Neural progenitor cell (in vitro differentiated cells): Measurements from ENCODE around the gene IPP. TPM values are rescaled to one million over a fixed set of nuclear protein-coding genes. Genes with fewer than 3 reads are reported as not detected.

Experiments used
- DNase-seq: peaks from one replicate; pipeline ENCODE4 v3.0.0-alpha.2; 2016; ENCODE audit warnings: low spot score
- H2AFZ ChIP-seq: fragments of 200-600 bp; sonication (generic); replicated peaks from 2 replicates; pipeline ENCODE4 v1.6.1; 2016; ENCODE audit warnings: antibody characterized with exemption
- H3F3A ChIP-seq: fragments of 200-600 bp; sonication (generic); 2 replicates; pipeline ENCODE4 v1.6.1; 2016; ENCODE audit warnings: antibody characterized with exemption, low read depth
- H3K27ac ChIP-seq: fragments of 200-600 bp; sonication (generic); 2 replicates; pipeline ENCODE4 v1.5.1; 2016; ENCODE audit warnings: mild to moderate bottlenecking
- H3K27me3 ChIP-seq: fragments of 200-600 bp; sonication (generic); 2 replicates; pipeline ENCODE4 v1.6.1; 2016; ENCODE audit warnings: mild to moderate bottlenecking, moderate library complexity
- H3K36me3 ChIP-seq: fragments of 200-600 bp; sonication (generic); 2 replicates; pipeline ENCODE4 v1.5.1; 2016
- H3K4me1 ChIP-seq: fragments of 200-600 bp; sonication (generic); 2 replicates; pipeline ENCODE4 v1.6.1; 2016; ENCODE audit warnings: mixed run types
- H3K4me2 ChIP-seq: fragments of 200-600 bp; sonication (generic); 2 replicates; pipeline ENCODE4 v1.6.1; 2016
- H3K4me3 ChIP-seq: fragments of 200-600 bp; sonication (generic); 2 replicates; pipeline ENCODE4 v1.5.1; 2016
- H3K79me2 ChIP-seq: fragments of 200-600 bp; sonication (generic); 2 replicates; pipeline ENCODE4 v1.6.1; 2016; ENCODE audit warnings: low read depth
- H3K9ac ChIP-seq: fragments of 200-600 bp; sonication (generic); 2 replicates; pipeline ENCODE4 v1.6.1; 2016
- H3K9me3 ChIP-seq: fragments of 200-600 bp; sonication (generic); 2 replicates; pipeline ENCODE4 v1.5.1; 2016; ENCODE audit warnings: low read depth
- H4K20me1 ChIP-seq: fragments of 200-600 bp; sonication (generic); 2 replicates; pipeline ENCODE4 v1.6.1; 2016; ENCODE audit warnings: low read depth
- H3K27ac Mint-ChIP-seq: 3 replicates; pipeline ENCODE4 v1.8.0; 2021; ENCODE audit warnings: mixed read lengths
- H3K27me3 Mint-ChIP-seq: 2 replicates; pipeline ENCODE4 v1.8.0; 2022; ENCODE audit warnings: low read depth, mild to moderate bottlenecking, inconsistent platforms, moderate library complexity, mixed read lengths; ENCODE audit not compliant: insufficient read depth
- H3K36me3 Mint-ChIP-seq: 3 replicates; pipeline ENCODE4 v1.8.0; 2021; ENCODE audit warnings: mixed read lengths
- H3K4me1 Mint-ChIP-seq: 3 replicates; pipeline ENCODE4 v1.8.0; 2021; ENCODE audit warnings: mixed read lengths
- H3K4me3 Mint-ChIP-seq: 3 replicates; pipeline ENCODE4 v1.8.0; 2021; ENCODE audit warnings: mild to moderate bottlenecking, moderate library complexity, mixed read lengths
- H3K9me3 Mint-ChIP-seq: 3 replicates; pipeline ENCODE4 v1.8.0; 2020; ENCODE audit warnings: mixed read lengths
- CTCF ChIP-seq: fragments of 200-600 bp; sonication (generic); IDR thresholded peaks from 2 replicates; pipeline ENCODE4 v1.5.1; 2017; ENCODE audit warnings: antibody characterized with exemption, mild to moderate bottlenecking
- EZH2 ChIP-seq: fragments of 200-600 bp; sonication (generic); IDR thresholded peaks from 2 replicates; pipeline ENCODE4 v1.6.1; 2017; ENCODE audit warnings: antibody characterized with exemption, mild to moderate bottlenecking, moderate library complexity
- EZH2phosphoT487 ChIP-seq: fragments of 200-600 bp; sonication (generic); IDR thresholded peaks from 2 replicates; pipeline ENCODE4 v1.6.1; 2017; ENCODE audit warnings: antibody characterized with exemption
- total RNA-seq: library from RNA; depleted of rRNA; stranded (reverse); fragments of >200 nt; gene quantifications from 2 replicates; pipeline ENCODE4 v1.2.3, GENCODE V29; 2015; ENCODE audit warnings: low replicate concordance

IPP gene
- total RNA-seq, 1 donor from 2014 or later, result 15.0 TPM

GRCh38 chr1:45785583-45785982 lies 35.1 kb upstream of the IPP start:
- Histone ChIP-seq H3K4me3 (no peak overlapping the region), H4K20me1 (no peaks in the 10 kb centered on the region), H3K4me1 (no peaks in the 10 kb centered on the region), H3K36me3 (no peaks in the 10 kb centered on the region), H3K27ac (no peak overlapping the region), H3K9ac (no peak overlapping the region), H3K79me2 (no peaks in the 10 kb centered on the region), H2AFZ (no peak overlapping the region), H3K9me3 (no peaks in the 10 kb centered on the region), H3K27me3 (no peaks in the 10 kb centered on the region), H3F3A (no peaks in the 10 kb centered on the region), H3K4me2 (no peak overlapping the region)
- no peak for TF ChIP-seq EZH2phosphoT487
- TF ChIP-seq CTCF, result no peak
- Mint-ChIP-seq H3K9me3 (no peaks in the 10 kb centered on the region), H3K27ac (no peak overlapping the region), H3K27me3 (peaks cover 5% of the 10 kb centered on the region), H3K36me3 (no peaks in the 10 kb centered on the region), H3K4me1 (no peaks in the 10 kb centered on the region), H3K4me3 (no peak overlapping the region)
- no peak for DNase-seq

GRCh38 chr1:45775794-45776193 lies 25.3 kb upstream of the IPP start:
- H3K27me3 Mint-ChIP-seq, result no peaks in the 10 kb centered on the region
- H3K4me3 Mint-ChIP-seq, result no peak overlapping the region
- H3K9me3 Mint-ChIP-seq, result no peaks in the 10 kb centered on the region
- H3K36me3 ChIP-seq, result no peaks in the 10 kb centered on the region
- H3K27ac Mint-ChIP-seq, result no peak overlapping the region
- no peaks in the 10 kb centered on the region for H3K4me1 ChIP-seq
- no peaks in the 10 kb centered on the region for H3K9me3 ChIP-seq
- H3K27ac ChIP-seq, result no peak overlapping the region
- no peaks in the 10 kb centered on the region for H3K4me1 Mint-ChIP-seq
- H3K27me3 ChIP-seq, result no peaks in the 10 kb centered on the region
- no peak overlapping the region for H3K4me3 ChIP-seq
- no peaks in the 10 kb centered on the region for H3K36me3 Mint-ChIP-seq
- H3K79me2 ChIP-seq, result no peaks in the 10 kb centered on the region
- no peak for DNase-seq
- no peak overlapping the region for H3K9ac ChIP-seq
- no peaks in the 10 kb centered on the region for H4K20me1 ChIP-seq
- TF ChIP-seq EZH2 (no peak), EZH2phosphoT487 (no peak), CTCF (no peak)
- no peak overlapping the region for H3K4me2 ChIP-seq
- no peak overlapping the region for H2AFZ ChIP-seq
- H3F3A ChIP-seq, result no peaks in the 10 kb centered on the region

GRCh38 chr1:45772971-45773370 lies 22.5 kb upstream of the IPP start:
- Mint-ChIP-seq H3K36me3 (no peaks in the 10 kb centered on the region), H3K27me3 (no peaks in the 10 kb centered on the region), H3K4me1 (no peaks in the 10 kb centered on the region), H3K27ac (no peak overlapping the region), H3K9me3 (no peaks in the 10 kb centered on the region), H3K4me3 (no peak overlapping the region)
- H4K20me1 ChIP-seq, result no peaks in the 10 kb centered on the region
- H3K9ac ChIP-seq, result no peak overlapping the region
- H3K9me3 ChIP-seq, result no peaks in the 10 kb centered on the region
- H3K36me3 ChIP-seq, result no peaks in the 10 kb centered on the region
- H3K4me3 ChIP-seq, result no peak overlapping the region
- DNase-seq, result no peak
- no peak overlapping the region for H3K27ac ChIP-seq
- no peaks in the 10 kb centered on the region for H3K4me1 ChIP-seq
- no peaks in the 10 kb centered on the region for H3F3A ChIP-seq
- TF ChIP-seq CTCF, result no peak
- TF ChIP-seq EZH2phosphoT487, result no peak
- no peak for TF ChIP-seq EZH2
- H3K79me2 ChIP-seq, result no peaks in the 10 kb centered on the region
- H3K4me2 ChIP-seq, result no peak overlapping the region
- H2AFZ ChIP-seq, result no peak overlapping the region
- no peaks in the 10 kb centered on the region for H3K27me3 ChIP-seq
